Measurements from ENCODE around the gene SGIP1. TPM values are rescaled to one million over a fixed set of nuclear protein-coding genes. Genes with fewer than 3 reads are reported as not detected.

SGIP1 gene
- total and polyA plus RNA-seq, 2 donors (not counting 3 experiments of a cell fraction or from before 2014, with no cell fraction given), result 30.9 to 68.9 TPM

DNA sequence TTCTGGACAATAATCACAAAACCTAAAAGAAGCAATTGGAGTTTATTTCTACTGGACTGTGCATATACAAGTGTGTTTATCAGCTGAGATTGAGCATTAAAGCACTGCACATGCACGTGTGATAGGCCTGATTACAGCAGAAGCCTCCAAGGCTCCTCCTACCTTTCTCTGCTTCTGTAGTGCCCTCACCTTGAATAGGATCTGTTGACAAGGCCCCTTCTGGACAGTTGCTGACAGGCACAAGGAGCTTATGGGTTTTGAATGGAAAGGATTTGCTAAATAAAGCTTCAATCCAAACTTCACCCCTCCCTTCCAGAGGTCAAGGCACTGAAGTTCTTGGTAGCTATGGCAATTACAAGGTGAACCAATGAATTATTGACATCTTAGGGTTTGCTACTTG lies 7.9 kb upstream of the SGIP1 start:
- no peak for DNase-seq (ENCODE audit: low read depth, low spot score)
- H3K36me3 ChIP-seq (ENCODE audit: control insufficient read depth in 2 of 2, extremely low read depth in 1 of 2, insufficient read depth in 2 of 2, low read length in 2 of 2), result no peaks in the 10 kb centered on the region
- no peaks in the 10 kb centered on the region for H3K9me1 ChIP-seq (replicated peaks; ENCODE audit: control insufficient read depth, extremely low read depth, insufficient read depth, low read length)
- H3K27me3 ChIP-seq (ENCODE audit: control insufficient read depth in 2 of 2, insufficient read depth in 2 of 2, low read length in 2 of 2), result no peaks in the 10 kb centered on the region
- dilution Hi-C loops (cut with MboI; ENCODE audit: extremely low pct_ligation_motif_present, low sequenced_read_pairs) (loop anchor here (25.0 kb wide), 1 partner anchor 189 kb away; no protein-coding TSS in a partner anchor), intact Hi-C loops (cut with micrococcal nuclease) (loop anchor here (2.0 kb wide), 1 partner anchor 17 kb away; no protein-coding TSS in a partner anchor)
- no peak overlapping the region for H3K4me2 ChIP-seq (ENCODE audit: insufficient read depth, low read length)
- no peak overlapping the region for H2AFZ ChIP-seq (ENCODE audit: low read depth, low read length)
- CTCF ChIA-PET, result interaction anchor here (1.2 kb wide), 1 partner anchor 199 kb away, joined by 4 read pairs; no protein-coding TSS in a partner anchor
- POLR2A ChIA-PET, result no interaction called here
- H3K79me2 ChIP-seq (ENCODE audit: control insufficient read depth, insufficient read depth, low read length), result no peaks in the 10 kb centered on the region
- no peak overlapping the region for H3K9ac ChIP-seq (replicated peaks; ENCODE audit: extremely low read depth, insufficient read depth, low read length)
- H3K4me3 ChIP-seq (replicated peaks in 1 of 3; ENCODE audit: insufficient read depth in 1 of 3, low read depth in 1 of 3, low read length in 3 of 3), result no peak overlapping the region
- H3K4me1 ChIP-seq (ENCODE audit: control insufficient read depth, extremely low read depth, insufficient read depth, low read length), result peaks cover 22% of the 10 kb centered on the region
- no peaks in the 10 kb centered on the region for H4K20me1 ChIP-seq (replicated peaks; ENCODE audit: control insufficient read depth, extremely low read depth, insufficient read depth, low read length)
- BruUV-seq (replicated peaks), result no TSS peak
- TF ChIP-seq JUN (IDR thresholded peaks at IDR 0.05; ENCODE audit: borderline replicate concordance, insufficient read depth, insufficient read length, low read depth), result no peak
- no peak for TF ChIP-seq GATA2 (IDR thresholded peaks at IDR 0.05; ENCODE audit: insufficient read depth, insufficient read length, low read depth, low read length)
- TF ChIP-seq, protein P1, sequence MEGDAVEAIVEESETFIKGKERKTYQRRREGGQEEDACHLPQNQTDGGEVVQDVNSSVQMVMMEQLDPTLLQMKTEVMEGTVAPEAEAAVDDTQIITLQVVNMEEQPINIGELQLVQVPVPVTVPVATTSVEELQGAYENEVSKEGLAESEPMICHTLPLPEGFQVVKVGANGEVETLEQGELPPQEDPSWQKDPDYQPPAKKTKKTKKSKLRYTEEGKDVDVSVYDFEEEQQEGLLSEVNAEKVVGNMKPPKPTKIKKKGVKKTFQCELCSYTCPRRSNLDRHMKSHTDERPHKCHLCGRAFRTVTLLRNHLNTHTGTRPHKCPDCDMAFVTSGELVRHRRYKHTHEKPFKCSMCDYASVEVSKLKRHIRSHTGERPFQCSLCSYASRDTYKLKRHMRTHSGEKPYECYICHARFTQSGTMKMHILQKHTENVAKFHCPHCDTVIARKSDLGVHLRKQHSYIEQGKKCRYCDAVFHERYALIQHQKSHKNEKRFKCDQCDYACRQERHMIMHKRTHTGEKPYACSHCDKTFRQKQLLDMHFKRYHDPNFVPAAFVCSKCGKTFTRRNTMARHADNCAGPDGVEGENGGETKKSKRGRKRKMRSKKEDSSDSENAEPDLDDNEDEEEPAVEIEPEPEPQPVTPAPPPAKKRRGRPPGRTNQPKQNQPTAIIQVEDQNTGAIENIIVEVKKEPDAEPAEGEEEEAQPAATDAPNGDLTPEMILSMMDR (IDR thresholded peaks at IDR 0.05; ENCODE audit: extremely low read depth in 1 of 2, insufficient read depth in 1 of 2, low read depth in 1 of 2, low read length in 2 of 2), result no peak
- TF ChIP-seq MYC (IDR thresholded peaks at IDR 0.05; ENCODE audit: low read depth, low read length), result no peak
- TF ChIP-seq POLR2A (IDR thresholded peaks at IDR 0.05; ENCODE audit: low read depth, low read length), result no peak
- TF ChIP-seq POLR2AphosphoS5 (IDR thresholded peaks at IDR 0.05; ENCODE audit: insufficient read depth, low read depth, low read length), result no peak
- no peak for TF ChIP-seq EZH2 (IDR thresholded peaks at IDR 0.05; ENCODE audit: borderline replicate concordance, low read depth, low read length, severe bottlenecking)
- no peak for TF ChIP-seq FOS (IDR thresholded peaks at IDR 0.05; ENCODE audit: borderline replicate concordance, insufficient read depth, low read length)
- TF ChIP-seq, protein P2, sequence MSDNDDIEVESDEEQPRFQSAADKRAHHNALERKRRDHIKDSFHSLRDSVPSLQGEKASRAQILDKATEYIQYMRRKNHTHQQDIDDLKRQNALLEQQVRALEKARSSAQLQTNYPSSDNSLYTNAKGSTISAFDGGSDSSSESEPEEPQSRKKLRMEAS (IDR thresholded peaks at IDR 0.05; ENCODE audit: insufficient read depth, insufficient read length), result no peak
- H3K9me3 ChIP-seq (replicated peaks; ENCODE audit: control insufficient read depth, insufficient read depth, low read length), result no peaks in the 10 kb centered on the region
- no peak for FAIRE-seq
- no peak overlapping the region for H3K27ac ChIP-seq (ENCODE audit: insufficient read depth, low read depth, low read length)
